Effector memory CD8-positive, alpha-beta T cell (primary cell): ENCODE data around the gene HSDL2.

Source experiments
- ATAC-seq: fragments of 150-1000 bp; cut with Tn5 transposase; replicated peaks from 2 replicates; pipeline ENCODE4 v1.10.0; 2021; ENCODE audit warnings: mild to moderate bottlenecking, moderate library complexity
- DNase-seq, 3 experiments: peaks; one replicate each; pipeline ENCODE4 v3.0.0; 2021
- H3K27ac Mint-ChIP-seq, 2 donors: one replicate each; pipeline ENCODE4 v1.8.0; 2022; ENCODE audit warnings: mild to moderate bottlenecking in 2 of 2, mixed read lengths in 2 of 2, moderate library complexity in 2 of 2
- H3K27me3 Mint-ChIP-seq, 2 donors: one replicate each; pipeline ENCODE4 v1.8.0; 2022; ENCODE audit warnings: mixed read lengths in 2 of 2
- H3K36me3 Mint-ChIP-seq: one replicate; pipeline ENCODE4 v1.8.0; 2022; ENCODE audit warnings: mild to moderate bottlenecking, moderate library complexity, mixed read lengths; ENCODE audit not compliant: insufficient read depth
- H3K4me1 Mint-ChIP-seq, 2 donors: one replicate each; pipeline ENCODE4 v1.8.0; 2022; ENCODE audit warnings: low read depth in 2 of 2, mixed read lengths in 2 of 2
- H3K4me3 Mint-ChIP-seq, 2 donors: one replicate each; pipeline ENCODE4 v1.8.0; 2022; ENCODE audit warnings: mild to moderate bottlenecking in 2 of 2, mixed read lengths in 2 of 2, moderate library complexity in 2 of 2
- H3K9me3 Mint-ChIP-seq, 2 donors: one replicate each; pipeline ENCODE4 v1.8.0; 2022; ENCODE audit warnings: mixed read lengths in 2 of 2
- total RNA-seq, 9 experiments: gene quantifications; one replicate each; lab custom pipeline; 2026; lab: John Stamatoyannopoulos, UW

Gene HSDL2
- 9.0 to 31.6 (median 17.6) reads per million in 9 experiments for total RNA-seq

GRCh38 chr9:112380102-112380824 is at the start of gene HSDL2:
Gene HSDL2, plus strand, starts transcription at chr9:112380108. Its CDS starts 56 bp downstream, at chr9:112380164.
- Mint-ChIP-seq H3K9me3 (no peaks in the 10 kb centered on the region), H3K27ac (peak within 1 kb of the TSS; percentile 97 to 99), H3K4me1 (peaks cover 38 to 45% of the 10 kb centered on the region in 2 donors), H3K4me3 (peak within 1 kb of the TSS; percentile 100), H3K27me3 (no peaks in the 10 kb centered on the region), H3K36me3 (peaks cover 7% of the 10 kb centered on the region)
- DNase-seq, result no peak
- peak; percentile 16 for ATAC-seq

- Mint-ChIP-seq H3K36me3 (peaks cover 31% of the 10 kb centered on the region), H3K4me3 (peak overlapping the region; percentile 79 to 94), H3K9me3 (no peaks in the 10 kb centered on the region), H3K27me3 (no peaks in the 10 kb centered on the region), H3K4me1 (peaks cover 22 to 50% of the 10 kb centered on the region in 2 donors), H3K27ac (peak overlapping the region; percentile 85 to 94)
- DNase-seq, result no peak
- ATAC-seq, result no peak
These were observed 48.3 kb upstream of the HSDL2 start for GRCh38 chr9:112331674-112331952.

GRCh38 chr9:112332214-112332613 is 47.7 kb upstream of the HSDL2 start:
- H3K27me3 Mint-ChIP-seq, result no peaks in the 10 kb centered on the region
- H3K4me3 Mint-ChIP-seq, result peak overlapping the region; percentile 79 to 94
- H3K9me3 Mint-ChIP-seq, result no peaks in the 10 kb centered on the region
- H3K4me1 Mint-ChIP-seq, result peaks cover 22 to 50% of the 10 kb centered on the region in 2 donors
- peak overlapping the region; percentile 85 to 94 for H3K27ac Mint-ChIP-seq
- DNase-seq (no peak), ATAC-seq (no peak)
- H3K36me3 Mint-ChIP-seq, result peaks cover 27% of the 10 kb centered on the region

GRCh38 chr9:112332674-112332976 is 47.3 kb upstream of the HSDL2 start:
- Mint-ChIP-seq H3K4me1 (peaks cover 22 to 48% of the 10 kb centered on the region in 2 donors), H3K4me3 (peak overlapping the region; percentile 79 to 94)
- no peak for ATAC-seq

GRCh38 chr9:112332977-112333638 is 46.8 kb upstream of the HSDL2 start, which contains the start of gene PTBP3:
Gene PTBP3, minus strand, starts transcription at chr9:112333619. Its CDS starts 35,754 bp downstream, at chr9:112297865.
- peaks cover 18 to 43% of the 10 kb centered on the region in 2 donors for H3K4me1 Mint-ChIP-seq
- ATAC-seq (peak; percentile 65), DNase-seq (peak; percentile 72 to 77 (median 76))
- H3K9me3 Mint-ChIP-seq, result no peaks in the 10 kb centered on the region
- H3K4me3 Mint-ChIP-seq, result peak within 1 kb of the TSS; percentile 79 to 94
- H3K27me3 Mint-ChIP-seq, result no peaks in the 10 kb centered on the region
- H3K27ac Mint-ChIP-seq, result peak within 1 kb of the TSS; percentile 85 to 94
- H3K36me3 Mint-ChIP-seq, result peaks cover 23% of the 10 kb centered on the region

More at GRCh38 chr9:112332674-112332976, 47.3 kb upstream of the HSDL2 start:
- Mint-ChIP-seq H3K9me3 (no peaks in the 10 kb centered on the region), H3K36me3 (peaks cover 25% of the 10 kb centered on the region), H3K27ac (peak overlapping the region; percentile 85 to 94), H3K27me3 (no peaks in the 10 kb centered on the region)
- DNase-seq, result no peak

- Mint-ChIP-seq H3K4me1 (peaks cover 12 to 36% of the 10 kb centered on the region in 2 donors), H3K4me3 (peak overlapping the region; percentile 79 to 94), H3K27me3 (no peaks in the 10 kb centered on the region), H3K27ac (peak overlapping the region; percentile 85 to 94), H3K36me3 (peaks cover 19% of the 10 kb centered on the region), H3K9me3 (no peaks in the 10 kb centered on the region)
- ATAC-seq (peak; percentile 79), DNase-seq (peak; percentile 81 to 85 (median 82))
These were observed 46.1 kb upstream of the HSDL2 start for GRCh38 chr9:112333639-112334431.

GRCh38 chr9:112334432-112334841 is 45.5 kb upstream of the HSDL2 start:
- DNase-seq, result peak; percentile 17 to 45 (median 20)
- Mint-ChIP-seq H3K27me3 (no peaks in the 10 kb centered on the region), H3K4me3 (peak overlapping the region; percentile 79 to 94), H3K4me1 (peaks cover 12 to 36% of the 10 kb centered on the region in 2 donors), H3K36me3 (peaks cover 17% of the 10 kb centered on the region), H3K27ac (peak overlapping the region; percentile 85 to 94), H3K9me3 (no peaks in the 10 kb centered on the region)
- peak; percentile 7 for ATAC-seq

GRCh38 chr9:112337547-112337946 is 42.4 kb upstream of the HSDL2 start:
- Mint-ChIP-seq H3K9me3 (no peaks in the 10 kb centered on the region), H3K27me3 (peaks cover 0 to 7% of the 10 kb centered on the region in 2 donors), H3K36me3 (peaks cover 17% of the 10 kb centered on the region), H3K27ac (no peak overlapping the region), H3K4me3 (no peak overlapping the region), H3K4me1 (peaks cover 2 to 10% of the 10 kb centered on the region in 2 donors)
- no peak for ATAC-seq
- no peak for DNase-seq

- Mint-ChIP-seq H3K9me3 (no peaks in the 10 kb centered on the region), H3K27me3 (peaks cover 0 to 7% of the 10 kb centered on the region in 2 donors), H3K4me3 (no peak overlapping the region), H3K36me3 (peaks cover 7% of the 10 kb centered on the region), H3K4me1 (peaks cover 2 to 9% of the 10 kb centered on the region in 2 donors), H3K27ac (no peak overlapping the region)
- ATAC-seq (no peak), DNase-seq (no peak)
These were observed 41.3 kb upstream of the HSDL2 start for GRCh38 chr9:112338561-112338960.

- Mint-ChIP-seq H3K9me3 (no peaks in the 10 kb centered on the region), H3K4me1 (no peaks in the 10 kb centered on the region), H3K4me3 (no peak overlapping the region), H3K27me3 (peaks cover 0 to 7% of the 10 kb centered on the region in 2 donors), H3K27ac (no peak overlapping the region), H3K36me3 (no peaks in the 10 kb centered on the region)
- ATAC-seq, result no peak
- no peak for DNase-seq
These were observed 40.0 kb upstream of the HSDL2 start for GRCh38 chr9:112339886-112340285.

- no peaks in the 10 kb centered on the region for H3K36me3 Mint-ChIP-seq
- no peak overlapping the region for H3K27ac Mint-ChIP-seq
- no peaks in the 10 kb centered on the region for H3K4me1 Mint-ChIP-seq
- no peaks in the 10 kb centered on the region for H3K9me3 Mint-ChIP-seq
- no peak for DNase-seq
- ATAC-seq, result no peak
- H3K4me3 Mint-ChIP-seq, result no peak overlapping the region
- H3K27me3 Mint-ChIP-seq, result peaks cover 0 to 7% of the 10 kb centered on the region in 2 donors
These were observed 38.2 kb upstream of the HSDL2 start for GRCh38 chr9:112341730-112342129.

- H3K9me3 Mint-ChIP-seq, result no peaks in the 10 kb centered on the region
- no peak overlapping the region for H3K27ac Mint-ChIP-seq
- DNase-seq (peak; percentile 27 to 39 (median 36)), ATAC-seq (peak; percentile 37)
- H3K4me3 Mint-ChIP-seq, result peak overlapping the region; percentile 68 to 77
- H3K36me3 Mint-ChIP-seq, result peaks cover 2% of the 10 kb centered on the region
- peaks cover 4 to 8% of the 10 kb centered on the region in 2 donors for H3K4me1 Mint-ChIP-seq
- H3K27me3 Mint-ChIP-seq, result peaks cover 15 to 22% of the 10 kb centered on the region in 2 donors
These were observed 31.5 kb upstream of the HSDL2 start for GRCh38 chr9:112348257-112349007.

- Mint-ChIP-seq H3K4me1 (peaks cover 4 to 8% of the 10 kb centered on the region in 2 donors), H3K27me3 (peaks cover 15 to 23% of the 10 kb centered on the region in 2 donors), H3K4me3 (peak overlapping the region; percentile 68 to 77), H3K36me3 (peaks cover 2% of the 10 kb centered on the region), H3K27ac (no peak overlapping the region), H3K9me3 (no peaks in the 10 kb centered on the region)
- ATAC-seq (no peak), DNase-seq (no peak)
These were observed 30.9 kb upstream of the HSDL2 start for GRCh38 chr9:112349008-112349333.
